ENCODE measurements around the gene DNAJC12.

Gene DNAJC12

DNA sequence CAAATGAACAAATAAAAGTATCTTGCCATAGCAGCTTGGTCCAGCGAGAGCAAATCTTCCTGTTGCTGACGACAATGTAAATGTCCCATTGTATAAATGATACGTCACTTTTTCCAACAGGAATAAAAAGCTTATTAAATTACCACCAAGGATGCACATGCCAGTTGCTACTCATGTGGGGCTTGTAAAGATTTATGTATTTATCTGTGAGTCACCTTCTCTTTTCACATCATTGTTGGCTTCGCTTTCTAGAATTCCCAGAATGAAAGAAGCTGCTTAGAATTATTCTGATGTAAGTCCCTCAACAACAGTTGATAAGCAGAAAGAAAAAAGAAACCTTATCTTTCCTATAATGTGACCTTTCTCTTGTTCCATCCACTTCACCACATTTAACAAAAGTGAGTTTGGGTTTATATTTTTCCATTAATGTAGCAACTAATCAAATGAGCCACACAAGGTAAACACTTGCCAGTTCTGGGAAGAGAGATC is 22.4 kb downstream of the DNAJC12 start:
- Histone ChIP-seq H3K27ac (ENCODE audit: low read depth, low read length, poor library complexity, severe bottlenecking) (no peak overlapping the region), H2AFZ (ENCODE audit: low read length) (no peak overlapping the region), H3K9ac (ENCODE audit: low read length) (no peak overlapping the region), H3K79me2 (ENCODE audit: insufficient read depth, low read length) (no peaks in the 10 kb centered on the region), H4K20me1 (ENCODE audit: insufficient read depth, low read length) (no peaks in the 10 kb centered on the region), H3K4me1 (ENCODE audit: insufficient read depth, low read length, severe bottlenecking) (peaks cover 8% of the 10 kb centered on the region), H3K36me3 (ENCODE audit: insufficient read depth, low read length) (peaks cover under 1% of the 10 kb centered on the region; the same call in 1 of the 2 replicates), H3K4me2 (ENCODE audit: low read length) (no peak overlapping the region), H3K4me3 (ENCODE audit: low read depth, low read length, poor library complexity, severe bottlenecking) (no peak overlapping the region), H3F3A (ENCODE audit: insufficient read depth, low read length) (no peaks in the 10 kb centered on the region), H3K9me3 (ENCODE audit: low read length) (0 out of 2 replicates have a peak, but pooled peaks cover 3% of the 10 kb centered on the region), H3K9me2 (ENCODE audit: low read depth, low read length) (no peaks in the 10 kb centered on the region), H3K27me3 (ENCODE audit: insufficient read depth, low read length) (no peaks in the 10 kb centered on the region)
- TF ChIP-seq, protein P1, sequence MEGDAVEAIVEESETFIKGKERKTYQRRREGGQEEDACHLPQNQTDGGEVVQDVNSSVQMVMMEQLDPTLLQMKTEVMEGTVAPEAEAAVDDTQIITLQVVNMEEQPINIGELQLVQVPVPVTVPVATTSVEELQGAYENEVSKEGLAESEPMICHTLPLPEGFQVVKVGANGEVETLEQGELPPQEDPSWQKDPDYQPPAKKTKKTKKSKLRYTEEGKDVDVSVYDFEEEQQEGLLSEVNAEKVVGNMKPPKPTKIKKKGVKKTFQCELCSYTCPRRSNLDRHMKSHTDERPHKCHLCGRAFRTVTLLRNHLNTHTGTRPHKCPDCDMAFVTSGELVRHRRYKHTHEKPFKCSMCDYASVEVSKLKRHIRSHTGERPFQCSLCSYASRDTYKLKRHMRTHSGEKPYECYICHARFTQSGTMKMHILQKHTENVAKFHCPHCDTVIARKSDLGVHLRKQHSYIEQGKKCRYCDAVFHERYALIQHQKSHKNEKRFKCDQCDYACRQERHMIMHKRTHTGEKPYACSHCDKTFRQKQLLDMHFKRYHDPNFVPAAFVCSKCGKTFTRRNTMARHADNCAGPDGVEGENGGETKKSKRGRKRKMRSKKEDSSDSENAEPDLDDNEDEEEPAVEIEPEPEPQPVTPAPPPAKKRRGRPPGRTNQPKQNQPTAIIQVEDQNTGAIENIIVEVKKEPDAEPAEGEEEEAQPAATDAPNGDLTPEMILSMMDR (IDR thresholded peaks at IDR 0.05; ENCODE audit: low read length): no peak

DNA sequence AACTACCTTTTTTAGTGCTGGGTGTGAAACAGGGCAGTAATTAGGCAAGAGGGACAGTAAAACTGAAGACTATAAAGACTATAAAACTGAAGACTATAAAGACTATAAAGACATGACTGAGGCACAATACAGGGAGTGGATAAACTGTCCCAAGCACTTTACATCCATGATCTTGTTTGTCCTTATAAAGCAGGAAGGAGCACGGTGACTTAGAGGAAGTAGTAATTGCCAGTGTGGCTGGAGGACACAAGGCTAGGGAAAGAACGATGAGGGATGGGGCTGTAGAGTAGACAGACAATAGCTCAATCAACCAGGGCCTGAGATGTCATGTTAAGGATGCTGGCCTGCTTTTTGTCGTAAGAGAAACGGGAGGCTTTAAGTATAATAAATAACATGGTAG is 26.0 kb downstream of the DNAJC12 start:
- Histone ChIP-seq H3K4me1 (ENCODE audit: insufficient read depth, low read length, severe bottlenecking) (no peaks in the 10 kb centered on the region), H4K20me1 (ENCODE audit: insufficient read depth, low read length) (no peaks in the 10 kb centered on the region), H3K4me3 (ENCODE audit: low read depth, low read length, poor library complexity, severe bottlenecking) (no peak overlapping the region), H3K9ac (ENCODE audit: low read length) (no peak overlapping the region), H3K36me3 (ENCODE audit: insufficient read depth, low read length) (peaks cover 12% of the 10 kb centered on the region; the same call in 1 of the 2 replicates), H3K79me2 (ENCODE audit: insufficient read depth, low read length) (no peaks in the 10 kb centered on the region), H3K27ac (ENCODE audit: low read depth, low read length, poor library complexity, severe bottlenecking) (no peak overlapping the region), H3K9me3 (ENCODE audit: low read length) (0 out of 2 replicates have a peak, but pooled peaks cover 3% of the 10 kb centered on the region), H3K27me3 (ENCODE audit: insufficient read depth, low read length) (no peaks in the 10 kb centered on the region), H3F3A (ENCODE audit: insufficient read depth, low read length) (no peaks in the 10 kb centered on the region), H3K4me2 (ENCODE audit: low read length) (no peak overlapping the region), H3K9me2 (ENCODE audit: low read depth, low read length) (no peaks in the 10 kb centered on the region), H2AFZ (ENCODE audit: low read length) (no peak overlapping the region)
- TF ChIP-seq, protein P1 (IDR thresholded peaks at IDR 0.05; ENCODE audit: low read length): no peak
- no peak for TF ChIP-seq EZH2 (IDR thresholded peaks at IDR 0.05; ENCODE audit: borderline replicate concordance, low read length)

DNA sequence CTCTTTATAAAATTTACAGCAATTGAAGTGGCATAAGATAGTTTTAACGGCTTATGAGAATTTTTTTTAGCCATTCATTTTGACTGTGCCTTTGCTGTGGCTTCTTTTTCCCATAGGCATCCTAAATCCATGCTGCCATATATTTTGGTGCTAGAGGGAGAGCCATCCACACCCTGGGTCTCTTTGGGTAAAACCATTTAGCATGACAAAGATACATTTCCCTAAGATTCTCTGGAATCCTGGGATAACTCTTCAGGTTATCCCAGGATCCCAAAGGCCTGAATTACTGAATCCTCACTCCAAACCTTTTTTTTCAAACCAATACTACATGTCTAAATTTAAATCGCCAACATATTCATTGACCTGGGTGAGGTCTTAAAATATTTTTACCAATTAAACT is 28.9 kb downstream of the DNAJC12 start:
- 0 out of 2 replicates have a peak, but pooled peaks cover 3% of the 10 kb centered on the region for H3K9me3 ChIP-seq (ENCODE audit: low read length)
- no peaks in the 10 kb centered on the region for H3K79me2 ChIP-seq (ENCODE audit: insufficient read depth, low read length)
- H3K4me2 ChIP-seq (ENCODE audit: low read length): no peak overlapping the region
- no peaks in the 10 kb centered on the region for H3K9me2 ChIP-seq (ENCODE audit: low read depth, low read length)
- H3K4me1 ChIP-seq (ENCODE audit: insufficient read depth, low read length, severe bottlenecking): no peaks in the 10 kb centered on the region
- no peaks in the 10 kb centered on the region for H4K20me1 ChIP-seq (ENCODE audit: insufficient read depth, low read length)
- no peak overlapping the region for H3K4me3 ChIP-seq (ENCODE audit: low read depth, low read length, poor library complexity, severe bottlenecking)
- TF ChIP-seq EZH2 (IDR thresholded peaks at IDR 0.05; ENCODE audit: borderline replicate concordance, low read length): no peak
- TF ChIP-seq, protein P1 (IDR thresholded peaks at IDR 0.05; ENCODE audit: low read length): no peak
- H3K9ac ChIP-seq (ENCODE audit: low read length): no peak overlapping the region
- no peaks in the 10 kb centered on the region for H3F3A ChIP-seq (ENCODE audit: insufficient read depth, low read length)
- H2AFZ ChIP-seq (ENCODE audit: low read length): no peak overlapping the region
- H3K27ac ChIP-seq (ENCODE audit: low read depth, low read length, poor library complexity, severe bottlenecking): no peak overlapping the region
- H3K27me3 ChIP-seq (ENCODE audit: insufficient read depth, low read length): no peaks in the 10 kb centered on the region
- peaks cover 12% of the 10 kb centered on the region; the same call in 1 of the 2 replicates for H3K36me3 ChIP-seq (ENCODE audit: insufficient read depth, low read length)

Measured in OCI-LY1 (cell line).